ENCODE measurements around the gene MON1B.
A peak's percentile ranks its signal among the peaks of the same experiment; 100 is the strongest.

MON1B gene

DNA sequence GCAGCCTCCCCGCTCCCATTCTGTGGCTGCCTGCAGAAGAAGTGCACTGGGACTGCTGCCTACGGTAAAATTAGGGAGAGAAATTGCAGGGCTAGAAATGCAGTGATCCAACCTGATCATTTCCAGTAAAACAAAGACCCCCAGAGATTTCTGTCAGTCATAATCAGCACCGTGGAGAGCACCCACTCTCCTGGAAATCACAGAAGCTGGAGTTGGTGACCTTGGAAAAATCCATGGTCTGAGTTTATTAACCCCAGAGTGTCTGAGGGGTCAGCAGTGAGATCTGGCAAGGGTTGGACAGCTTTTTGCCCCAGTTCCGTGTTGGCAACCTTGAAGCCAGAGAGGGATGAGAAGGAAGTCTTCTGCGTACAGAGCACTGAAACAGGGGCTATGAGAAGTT lies 16.0 kb downstream of the MON1B start:
- no peak for ATAC-seq

DNA sequence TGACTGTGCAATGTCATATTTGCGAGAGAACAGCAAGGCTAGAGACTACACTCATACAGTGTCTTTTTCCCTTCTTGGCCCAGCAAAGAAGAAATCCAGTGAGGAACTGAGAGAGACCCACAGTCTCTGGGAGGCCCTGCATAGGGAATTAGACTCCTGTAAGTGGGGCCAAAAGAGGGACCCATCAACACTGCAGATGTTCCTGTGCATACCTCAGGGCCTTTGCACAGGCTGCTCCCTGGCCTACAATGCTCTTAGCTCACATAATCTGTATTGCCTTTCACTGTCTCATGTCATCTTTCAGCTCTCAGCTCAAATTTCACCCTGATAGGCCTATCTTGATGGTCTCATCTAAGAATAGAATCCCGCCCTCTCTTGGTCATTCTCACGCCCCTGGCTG lies 17.4 kb downstream of the MON1B start:
- ATAC-seq, result no peak
- TF ChIP-seq RARB (CRISPR knock-in tag; IDR thresholded peaks at IDR 0.05) (no peak), ZNF8 (CRISPR knock-in tag; IDR thresholded peaks at IDR 0.05) (no peak), PPARA (CRISPR knock-in tag; IDR thresholded peaks at IDR 0.05; ENCODE audit: borderline replicate concordance) (no peak)
- TF ChIP-seq, protein P1, sequence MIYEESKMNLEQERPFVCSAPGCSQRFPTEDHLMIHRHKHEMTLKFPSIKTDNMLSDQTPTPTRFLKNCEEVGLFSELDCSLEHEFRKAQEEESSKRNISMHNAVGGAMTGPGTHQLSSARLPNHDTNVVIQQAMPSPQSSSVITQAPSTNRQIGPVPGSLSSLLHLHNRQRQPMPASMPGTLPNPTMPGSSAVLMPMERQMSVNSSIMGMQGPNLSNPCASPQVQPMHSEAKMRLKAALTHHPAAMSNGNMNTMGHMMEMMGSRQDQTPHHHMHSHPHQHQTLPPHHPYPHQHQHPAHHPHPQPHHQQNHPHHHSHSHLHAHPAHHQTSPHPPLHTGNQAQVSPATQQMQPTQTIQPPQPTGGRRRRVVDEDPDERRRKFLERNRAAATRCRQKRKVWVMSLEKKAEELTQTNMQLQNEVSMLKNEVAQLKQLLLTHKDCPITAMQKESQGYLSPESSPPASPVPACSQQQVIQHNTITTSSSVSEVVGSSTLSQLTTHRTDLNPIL (CRISPR knock-in tag; IDR thresholded peaks at IDR 0.05; ENCODE audit: low read depth), result no peak
- TF ChIP-seq, protein P2, sequence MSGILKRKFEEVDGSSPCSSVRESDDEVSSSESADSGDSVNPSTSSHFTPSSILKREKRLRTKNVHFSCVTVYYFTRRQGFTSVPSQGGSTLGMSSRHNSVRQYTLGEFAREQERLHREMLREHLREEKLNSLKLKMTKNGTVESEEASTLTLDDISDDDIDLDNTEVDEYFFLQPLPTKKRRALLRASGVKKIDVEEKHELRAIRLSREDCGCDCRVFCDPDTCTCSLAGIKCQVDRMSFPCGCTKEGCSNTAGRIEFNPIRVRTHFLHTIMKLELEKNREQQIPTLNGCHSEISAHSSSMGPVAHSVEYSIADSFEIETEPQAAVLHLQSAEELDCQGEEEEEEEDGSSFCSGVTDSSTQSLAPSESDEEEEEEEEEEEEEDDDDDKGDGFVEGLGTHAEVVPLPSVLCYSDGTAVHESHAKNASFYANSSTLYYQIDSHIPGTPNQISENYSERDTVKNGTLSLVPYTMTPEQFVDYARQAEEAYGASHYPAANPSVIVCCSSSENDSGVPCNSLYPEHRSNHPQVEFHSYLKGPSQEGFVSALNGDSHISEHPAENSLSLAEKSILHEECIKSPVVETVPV (CRISPR knock-in tag; IDR thresholded peaks at IDR 0.05), result no peak

More for the DNA sequence above, 16.0 kb downstream of the MON1B start:
- TF ChIP-seq ESRRG (CRISPR knock-in tag; IDR thresholded peaks at IDR 0.05) (no peak), SNAI2 (CRISPR knock-in tag; IDR thresholded peaks at IDR 0.05) (no peak), PPARA (CRISPR knock-in tag; IDR thresholded peaks at IDR 0.05; ENCODE audit: borderline replicate concordance) (no peak), ZNF70 (CRISPR knock-in tag; IDR thresholded peaks at IDR 0.05) (no peak), TOX (CRISPR knock-in tag; IDR thresholded peaks at IDR 0.05; ENCODE audit: borderline replicate concordance) (no peak), BACH2 (CRISPR knock-in tag; IDR thresholded peaks at IDR 0.05; ENCODE audit: borderline replicate concordance) (no peak), ZNF565 (CRISPR knock-in tag; conservative IDR thresholded peaks at IDR 0.05; ENCODE audit: low read depth) (no peak), RARB (CRISPR knock-in tag; IDR thresholded peaks at IDR 0.05) (no peak)
- TF ChIP-seq, protein P3, sequence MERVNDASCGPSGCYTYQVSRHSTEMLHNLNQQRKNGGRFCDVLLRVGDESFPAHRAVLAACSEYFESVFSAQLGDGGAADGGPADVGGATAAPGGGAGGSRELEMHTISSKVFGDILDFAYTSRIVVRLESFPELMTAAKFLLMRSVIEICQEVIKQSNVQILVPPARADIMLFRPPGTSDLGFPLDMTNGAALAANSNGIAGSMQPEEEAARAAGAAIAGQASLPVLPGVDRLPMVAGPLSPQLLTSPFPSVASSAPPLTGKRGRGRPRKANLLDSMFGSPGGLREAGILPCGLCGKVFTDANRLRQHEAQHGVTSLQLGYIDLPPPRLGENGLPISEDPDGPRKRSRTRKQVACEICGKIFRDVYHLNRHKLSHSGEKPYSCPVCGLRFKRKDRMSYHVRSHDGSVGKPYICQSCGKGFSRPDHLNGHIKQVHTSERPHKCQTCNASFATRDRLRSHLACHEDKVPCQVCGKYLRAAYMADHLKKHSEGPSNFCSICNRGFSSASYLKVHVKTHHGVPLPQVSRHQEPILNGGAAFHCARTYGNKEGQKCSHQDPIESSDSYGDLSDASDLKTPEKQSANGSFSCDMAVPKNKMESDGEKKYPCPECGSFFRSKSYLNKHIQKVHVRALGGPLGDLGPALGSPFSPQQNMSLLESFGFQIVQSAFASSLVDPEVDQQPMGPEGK (CRISPR knock-in tag; IDR thresholded peaks at IDR 0.05; ENCODE audit: borderline replicate concordance), result no peak
- TF ChIP-seq, protein P4, sequence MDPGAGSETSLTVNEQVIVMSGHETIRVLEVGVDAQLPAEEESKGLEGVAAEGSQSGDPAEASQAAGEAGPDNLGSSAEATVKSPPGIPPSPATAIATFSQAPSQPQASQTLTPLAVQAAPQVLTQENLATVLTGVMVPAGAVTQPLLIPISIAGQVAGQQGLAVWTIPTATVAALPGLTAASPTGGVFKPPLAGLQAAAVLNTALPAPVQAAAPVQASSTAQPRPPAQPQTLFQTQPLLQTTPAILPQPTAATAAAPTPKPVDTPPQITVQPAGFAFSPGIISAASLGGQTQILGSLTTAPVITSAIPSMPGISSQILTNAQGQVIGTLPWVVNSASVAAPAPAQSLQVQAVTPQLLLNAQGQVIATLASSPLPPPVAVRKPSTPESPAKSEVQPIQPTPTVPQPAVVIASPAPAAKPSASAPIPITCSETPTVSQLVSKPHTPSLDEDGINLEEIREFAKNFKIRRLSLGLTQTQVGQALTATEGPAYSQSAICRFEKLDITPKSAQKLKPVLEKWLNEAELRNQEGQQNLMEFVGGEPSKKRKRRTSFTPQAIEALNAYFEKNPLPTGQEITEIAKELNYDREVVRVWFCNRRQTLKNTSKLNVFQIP (CRISPR knock-in tag; IDR thresholded peaks at IDR 0.05; ENCODE audit: borderline replicate concordance, low read depth), result no peak
- TF ChIP-seq, protein P5, sequence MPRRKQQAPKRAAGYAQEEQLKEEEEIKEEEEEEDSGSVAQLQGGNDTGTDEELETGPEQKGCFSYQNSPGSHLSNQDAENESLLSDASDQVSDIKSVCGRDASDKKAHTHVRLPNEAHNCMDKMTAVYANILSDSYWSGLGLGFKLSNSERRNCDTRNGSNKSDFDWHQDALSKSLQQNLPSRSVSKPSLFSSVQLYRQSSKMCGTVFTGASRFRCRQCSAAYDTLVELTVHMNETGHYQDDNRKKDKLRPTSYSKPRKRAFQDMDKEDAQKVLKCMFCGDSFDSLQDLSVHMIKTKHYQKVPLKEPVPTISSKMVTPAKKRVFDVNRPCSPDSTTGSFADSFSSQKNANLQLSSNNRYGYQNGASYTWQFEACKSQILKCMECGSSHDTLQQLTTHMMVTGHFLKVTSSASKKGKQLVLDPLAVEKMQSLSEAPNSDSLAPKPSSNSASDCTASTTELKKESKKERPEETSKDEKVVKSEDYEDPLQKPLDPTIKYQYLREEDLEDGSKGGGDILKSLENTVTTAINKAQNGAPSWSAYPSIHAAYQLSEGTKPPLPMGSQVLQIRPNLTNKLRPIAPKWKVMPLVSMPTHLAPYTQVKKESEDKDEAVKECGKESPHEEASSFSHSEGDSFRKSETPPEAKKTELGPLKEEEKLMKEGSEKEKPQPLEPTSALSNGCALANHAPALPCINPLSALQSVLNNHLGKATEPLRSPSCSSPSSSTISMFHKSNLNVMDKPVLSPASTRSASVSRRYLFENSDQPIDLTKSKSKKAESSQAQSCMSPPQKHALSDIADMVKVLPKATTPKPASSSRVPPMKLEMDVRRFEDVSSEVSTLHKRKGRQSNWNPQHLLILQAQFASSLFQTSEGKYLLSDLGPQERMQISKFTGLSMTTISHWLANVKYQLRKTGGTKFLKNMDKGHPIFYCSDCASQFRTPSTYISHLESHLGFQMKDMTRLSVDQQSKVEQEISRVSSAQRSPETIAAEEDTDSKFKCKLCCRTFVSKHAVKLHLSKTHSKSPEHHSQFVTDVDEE (CRISPR knock-in tag; IDR thresholded peaks at IDR 0.05), result no peak

DNA sequence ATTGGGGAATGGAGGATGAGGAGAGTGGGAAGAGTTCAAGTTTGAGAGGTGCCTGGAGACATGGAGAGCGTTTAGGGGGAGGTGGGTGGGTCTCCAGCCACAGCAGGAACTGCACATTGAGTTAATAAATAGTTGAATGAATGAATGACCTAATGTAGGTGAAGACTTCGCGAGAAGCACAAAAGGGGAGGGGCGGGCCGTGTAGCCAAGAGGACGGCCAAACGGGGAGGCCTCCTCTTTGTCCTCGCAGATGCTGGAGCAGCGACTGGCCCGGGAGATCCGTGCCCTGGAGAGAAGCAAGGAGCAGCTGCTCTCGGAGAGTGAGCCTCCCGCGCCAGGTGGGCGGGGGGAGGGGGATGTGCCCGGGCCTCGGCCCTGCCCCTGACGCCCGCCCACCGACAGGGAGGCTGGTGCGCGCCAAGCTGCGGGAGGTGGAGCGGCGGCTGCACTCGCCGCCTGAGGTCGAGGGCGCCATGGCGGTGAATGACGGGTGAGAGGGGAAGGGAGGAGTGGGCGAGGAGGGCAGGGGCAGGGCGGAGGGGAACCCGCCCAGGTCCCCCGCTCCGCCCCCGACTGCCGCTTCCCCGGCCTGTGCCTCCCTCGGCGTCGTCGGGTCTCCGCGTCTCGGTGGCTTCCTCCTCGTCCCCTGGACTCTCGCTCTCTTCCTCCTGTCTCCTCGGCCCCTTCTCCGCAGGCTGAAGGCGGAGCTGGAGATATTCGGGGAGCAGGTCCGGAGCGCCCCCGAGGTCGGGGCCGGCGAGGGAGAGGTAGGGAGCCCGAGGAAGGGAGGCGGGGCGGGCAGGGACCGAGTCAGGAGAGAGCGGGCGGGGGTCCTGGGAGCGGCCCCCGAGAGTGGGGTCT lies 21.1 kb downstream of the MON1B start:
- no peak for TF ChIP-seq OSR1 (CRISPR knock-in tag; IDR thresholded peaks at IDR 0.05)
- TF ChIP-seq, protein P5 (CRISPR knock-in tag; IDR thresholded peaks at IDR 0.05), result 0 out of 2 replicates have a peak, but pooled peaks have one; percentile 15
- peak; percentile 58 for ATAC-seq

Measured in SK-N-SH treated with all-trans-retinoic acid at 6 μM for 48 hours (cell line).